B cell (primary cell): ENCODE data around the gene NT5C1B. TPM values are rescaled to one million over a fixed set of nuclear protein-coding genes. Genes with fewer than 3 reads are reported as not detected.

ENCODE experiments used
- ATAC-seq: fragments of 200-7000 bp; cut with Tn5 transposase; one replicate; pipeline ENCODE4 v1.10.0; 2021; ENCODE audit warnings: low read depth, mild to moderate bottlenecking, moderate number of reproducible peaks, moderate library complexity
- CTCF ChIA-PET: fragments of 350-600 bp; sonication (Branson Sonifier 250); formaldehyde crosslinking; loops from one replicate; lab custom pipeline; 2021; ENCODE audit warnings: antibody characterized with exemption, inconsistent platforms; lab: Charles Lee
- POLR2A ChIA-PET: fragments of 350-600 bp; sonication (Branson Sonifier 250); formaldehyde crosslinking; loops from one replicate; lab custom pipeline; 2021; ENCODE audit warnings: antibody characterized with exemption; lab: Charles Lee
- DNase-seq: peaks from one replicate; pipeline ENCODE4 v3.0.0; 2013
- H2AFZ ChIP-seq: 2 replicates; pipeline ENCODE4 v1.6.1; 2012; ENCODE audit warnings: mild to moderate bottlenecking, low read depth, low read length; ENCODE audit not compliant: insufficient read depth, poor library complexity, severe bottlenecking
- H3K27ac ChIP-seq, 2 donors: 1 replicate in 1 of 2; 2 replicates in 1 of 2; pipeline ENCODE4 v1.5.1; 2012 to 2013; ENCODE audit warnings: low read length in 2 of 2, mild to moderate bottlenecking in 2 of 2, moderate library complexity in 1 of 2
- H3K27me3 ChIP-seq, 4 experiments: fragments of 200-600 bp in 1 of 4; sonication (generic) in 1 of 4; replicated peaks in 1 of 4; 1 replicate in 2 of 4; 2 replicates in 2 of 4; pipeline versions ENCODE4 v1.6.1 to v1.7.0; 2013 to 2016; ENCODE audit warnings: low read length in 3 of 4, mild to moderate bottlenecking in 2 of 4, mixed read lengths in 1 of 4, moderate library complexity in 1 of 4; ENCODE audit not compliant: insufficient read depth in 4 of 4, control insufficient read depth in 3 of 4; ENCODE audit errors: control extremely low read depth in 1 of 4
- H3K36me3 ChIP-seq, 2 experiments: replicated peaks in 1 of 2; 1 replicate in 1 of 2; 2 replicates in 1 of 2; pipeline versions ENCODE4 v1.6.1 to v1.7.1; 2013; ENCODE audit warnings: low read length in 1 of 2; ENCODE audit not compliant: insufficient read depth in 2 of 2, control insufficient read depth in 1 of 2; ENCODE audit errors: control extremely low read depth in 1 of 2, extremely low read depth in 1 of 2
- H3K4me1 ChIP-seq, 2 donors: fragments of 200-600 bp in 1 of 2; sonication (generic) in 1 of 2; 1 replicate in 1 of 2; 2 replicates in 1 of 2; pipeline versions ENCODE4 v1.5.1 to v1.6.1; 2013 to 2017; ENCODE audit warnings: low read length in 2 of 2; ENCODE audit not compliant: control insufficient read depth in 2 of 2, insufficient read depth in 2 of 2
- H3K4me2 ChIP-seq: replicated peaks from 2 replicates; pipeline ENCODE3; 2012; ENCODE audit warnings: mild to moderate bottlenecking, low read depth, low read length; ENCODE audit not compliant: poor library complexity, severe bottlenecking
- H3K4me3 ChIP-seq, 5 experiments: fragments of 200-600 bp in 1 of 5; sonication (generic) in 1 of 5; 1 replicate in 3 of 5; 2 replicates in 2 of 5; pipeline versions ENCODE4 v1.5.1 to v1.7.0; 2011 to 2016; ENCODE audit warnings: low read length in 4 of 5, mild to moderate bottlenecking in 4 of 5, low read depth in 2 of 5, control low read depth in 1 of 5, moderate library complexity in 1 of 5; ENCODE audit not compliant: insufficient read depth in 1 of 5; ENCODE audit errors: control extremely low read depth in 1 of 5, extremely low read depth in 1 of 5
- H3K79me2 ChIP-seq: fragments of 200-600 bp; sonication (generic); one replicate; pipeline ENCODE4 v1.6.0; 2016; ENCODE audit warnings: low read length; ENCODE audit not compliant: control insufficient read depth, insufficient read depth
- H3K9ac ChIP-seq: fragments of 200-600 bp; sonication (generic); 2 replicates; pipeline ENCODE4 v1.6.1; 2017; ENCODE audit warnings: mild to moderate bottlenecking, low read length, moderate library complexity
- H3K9me3 ChIP-seq, 3 donors: one replicate each; pipeline versions ENCODE4 v1.6.1 to v1.7.1; 2013; ENCODE audit warnings: low read length in 2 of 3; ENCODE audit not compliant: control insufficient read depth in 2 of 3, insufficient read depth in 1 of 3; ENCODE audit errors: control extremely low read depth in 1 of 3
- H4K20me1 ChIP-seq: 2 replicates; pipeline ENCODE4 v1.6.0; 2012; ENCODE audit warnings: mild to moderate bottlenecking, low read length; ENCODE audit not compliant: insufficient read depth, control insufficient read depth, poor library complexity, severe bottlenecking
- H3K27ac Mint-ChIP-seq: one replicate; pipeline ENCODE4 v1.8.0; 2021; ENCODE audit warnings: mixed read lengths
- H3K27me3 Mint-ChIP-seq: one replicate; pipeline ENCODE4 v1.8.0; 2021; ENCODE audit warnings: mixed read lengths
- H3K4me1 Mint-ChIP-seq: one replicate; pipeline ENCODE4 v1.8.0; 2021; ENCODE audit warnings: mixed read lengths
- H3K4me3 Mint-ChIP-seq: one replicate; pipeline ENCODE4 v1.8.0; 2021; ENCODE audit warnings: mixed read lengths
- H3K9me3 Mint-ChIP-seq: one replicate; pipeline ENCODE4 v1.8.0; 2022; ENCODE audit warnings: mixed read lengths; ENCODE audit not compliant: insufficient read depth
- EZH2 ChIP-seq: IDR thresholded peaks from 2 replicates; pipeline ENCODE4 v1.6.1; 2012; ENCODE audit warnings: borderline replicate concordance, low read depth, mild to moderate bottlenecking, moderate library complexity, low read length; ENCODE audit not compliant: insufficient read depth, poor library complexity, severe bottlenecking
- WGBS: methylation state at CpG from one replicate; pipeline ENCODE4 v1.1.5; 2013; ENCODE audit warnings: missing lambda C conversion rate; ENCODE audit not compliant: insufficient coverage; 5-methylcytosine and 5-hydroxymethylcytosine counted together
- intact Hi-C: fragments of 100-400 bp; cut with micrococcal nuclease; formaldehyde crosslinking; loops from one replicate; pipeline ENCODE4 v1.10.0; 2022
- polyA plus RNA-seq: library from polyadenylated mRNA; depleted of rRNA; stranded (reverse); fragments of >200 nt; gene quantifications from 2 replicates; pipeline ENCODE4 v1.2.3, GENCODE V29; 2012
- total RNA-seq, 2 donors: library from RNA; stranded (reverse); fragments of 120-200 nt in 1 of 2; gene quantifications; 1 replicate in 1 of 2; 2 replicates in 1 of 2; pipeline versions ENCODE4 v1.2.3 to v1.2.4, GENCODE V29; 2013 to 2022
- TF ChIP-seq, protein P1 (sequence below): fragments of 200-600 bp; IDR thresholded peaks from one replicate; pipeline ENCODE4 v1.8.0; 2022; ENCODE audit warnings: antibody characterized with exemption, mild to moderate bottlenecking

Gene NT5C1B
- total and polyA plus RNA-seq, 2 donors (not counting 1 experiment from before 2014, with no cell fraction given) = not detected

DNA sequence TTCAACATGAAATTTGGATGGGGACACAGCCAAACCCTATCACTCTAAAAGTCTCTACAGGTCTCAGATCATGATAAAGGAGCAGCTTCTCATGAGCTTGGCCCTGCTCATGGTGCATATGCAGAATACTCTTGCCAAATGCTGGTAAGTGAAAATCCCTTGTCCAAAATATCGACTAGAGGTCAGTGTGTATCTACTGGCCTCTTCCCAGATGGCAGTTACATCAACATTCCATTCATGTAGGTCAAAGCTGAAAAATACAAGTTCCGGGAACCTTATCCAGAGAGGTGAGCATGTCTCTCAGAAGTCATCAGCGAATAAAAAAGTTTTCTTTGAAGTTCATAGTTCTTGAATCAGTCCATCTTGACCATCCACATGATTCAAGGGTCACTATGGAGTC, 7.6 kb upstream of the NT5C1B start:
- peaks cover 5 to 20% of the 10 kb centered on the region in 2 donors for H3K4me1 ChIP-seq
- H3K9me3 Mint-ChIP-seq = peaks cover 4% of the 10 kb centered on the region
- peaks cover 0 to 4% (median 2%) of the 10 kb centered on the region in 3 donors for H3K9me3 ChIP-seq
- H3K27me3 ChIP-seq = no peaks in the 10 kb centered on the region
- WGBS = 92% methylated on average over 2 of the region's 3 CpGs
- H3K27ac Mint-ChIP-seq = no peak overlapping the region
- no peak overlapping the region for H3K4me3 ChIP-seq
- H3K27me3 Mint-ChIP-seq = no peaks in the 10 kb centered on the region
- intact Hi-C loops = no loop called here
- no peaks in the 10 kb centered on the region for H3K79me2 ChIP-seq
- no peaks in the 10 kb centered on the region for H3K36me3 ChIP-seq
- no peaks in the 10 kb centered on the region for H4K20me1 ChIP-seq
- no peak overlapping the region for H3K27ac ChIP-seq
- DNase-seq (no peak), ATAC-seq (no peak)
- H3K4me2 ChIP-seq = no peak overlapping the region
- TF ChIP-seq EZH2 = no peak
- TF ChIP-seq, protein P1, sequence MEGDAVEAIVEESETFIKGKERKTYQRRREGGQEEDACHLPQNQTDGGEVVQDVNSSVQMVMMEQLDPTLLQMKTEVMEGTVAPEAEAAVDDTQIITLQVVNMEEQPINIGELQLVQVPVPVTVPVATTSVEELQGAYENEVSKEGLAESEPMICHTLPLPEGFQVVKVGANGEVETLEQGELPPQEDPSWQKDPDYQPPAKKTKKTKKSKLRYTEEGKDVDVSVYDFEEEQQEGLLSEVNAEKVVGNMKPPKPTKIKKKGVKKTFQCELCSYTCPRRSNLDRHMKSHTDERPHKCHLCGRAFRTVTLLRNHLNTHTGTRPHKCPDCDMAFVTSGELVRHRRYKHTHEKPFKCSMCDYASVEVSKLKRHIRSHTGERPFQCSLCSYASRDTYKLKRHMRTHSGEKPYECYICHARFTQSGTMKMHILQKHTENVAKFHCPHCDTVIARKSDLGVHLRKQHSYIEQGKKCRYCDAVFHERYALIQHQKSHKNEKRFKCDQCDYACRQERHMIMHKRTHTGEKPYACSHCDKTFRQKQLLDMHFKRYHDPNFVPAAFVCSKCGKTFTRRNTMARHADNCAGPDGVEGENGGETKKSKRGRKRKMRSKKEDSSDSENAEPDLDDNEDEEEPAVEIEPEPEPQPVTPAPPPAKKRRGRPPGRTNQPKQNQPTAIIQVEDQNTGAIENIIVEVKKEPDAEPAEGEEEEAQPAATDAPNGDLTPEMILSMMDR = no peak
- no peak overlapping the region for H2AFZ ChIP-seq
- CTCF ChIA-PET = no interaction called here
- peaks cover 4% of the 10 kb centered on the region for H3K4me1 Mint-ChIP-seq
- no peak overlapping the region for H3K9ac ChIP-seq
- POLR2A ChIA-PET = no interaction called here
- no peak overlapping the region for H3K4me3 Mint-ChIP-seq

DNA sequence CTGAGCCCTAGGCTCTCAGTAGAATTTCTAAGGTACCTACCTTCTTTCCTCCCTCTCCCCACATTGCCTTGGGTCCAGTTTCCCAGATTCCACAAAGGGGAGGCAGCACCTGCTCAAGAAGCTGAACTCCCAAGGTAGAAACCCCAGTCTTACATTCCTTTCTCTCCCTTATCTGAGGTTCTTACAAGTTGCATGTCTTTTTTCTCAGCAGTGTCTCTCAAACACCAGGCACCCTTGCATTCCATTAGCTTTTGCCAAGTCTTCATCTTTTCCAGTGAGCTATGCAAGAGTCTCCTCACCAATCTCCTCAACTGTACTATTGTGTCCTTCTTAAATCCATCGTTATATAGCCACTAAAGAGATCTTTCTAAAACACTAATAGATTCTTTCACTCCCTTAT, 4.1 kb upstream of the NT5C1B start:
- Mint-ChIP-seq H3K4me1 (no peaks in the 10 kb centered on the region), H3K9me3 (peaks cover 4% of the 10 kb centered on the region), H3K27ac (no peak overlapping the region), H3K27me3 (no peaks in the 10 kb centered on the region), H3K4me3 (no peak overlapping the region)
- peaks cover 0 to 4% (median 2%) of the 10 kb centered on the region in 3 donors for H3K9me3 ChIP-seq
- DNase-seq (no peak), ATAC-seq (no peak)
- H3K27ac ChIP-seq = no peak overlapping the region
- no peak overlapping the region for H3K4me3 ChIP-seq
- H4K20me1 ChIP-seq = no peaks in the 10 kb centered on the region
- CTCF ChIA-PET = no interaction called here
- 100% methylated on average over 1 of the region's 1 CpG for WGBS
- TF ChIP-seq, protein P1 = no peak
- TF ChIP-seq EZH2 = no peak
- no peaks in the 10 kb centered on the region for H3K79me2 ChIP-seq
- no peak overlapping the region for H2AFZ ChIP-seq
- intact Hi-C loops = no loop called here
- H3K36me3 ChIP-seq = no peaks in the 10 kb centered on the region
- peaks cover 0 to 9% of the 10 kb centered on the region in 2 donors for H3K4me1 ChIP-seq
- H3K27me3 ChIP-seq = no peaks in the 10 kb centered on the region
- POLR2A ChIA-PET = no interaction called here
- no peak overlapping the region for H3K9ac ChIP-seq
- H3K4me2 ChIP-seq = no peak overlapping the region
